Measurements from ENCODE around the gene PPP5C. TPM values are rescaled to one million over a fixed set of nuclear protein-coding genes. Genes with fewer than 3 reads are reported as not detected.
A peak's percentile ranks its signal among the peaks of the same experiment; 100 is the strongest.
"Not testable (repeated sequence)": the region's sequence is repeated elsewhere in the genome, so short reads cannot be mapped to it uniquely, and the experiment has no call there.

The PPP5C gene
- 30.7 TPM for total RNA-seq
- polyA plus RNA-seq, result 44.5 TPM

- Histone ChIP-seq H3K27ac (ENCODE audit: low read depth) (peak within 1 kb of the TSS; percentile 51), H3K4me3 (ENCODE audit: low read depth, low read length) (peak within 1 kb of the TSS; percentile 84), H3K36me3 (ENCODE audit: insufficient read depth) (no peaks in the 10 kb centered on the region), H3K4me1 (ENCODE audit: insufficient read depth) (no peaks in the 10 kb centered on the region)
- peak; percentile 82 for DNase-seq (ENCODE audit: extremely low spot score)
- WGBS, result under 1% methylated on average over 62 of the region's 62 CpGs
Observed at GRCh38 chr19:46346821-46347571, at the start of gene PPP5C. Gene PPP5C (plus strand): TSS chr19:46347087. CDS start chr19:46347097, 10 bp downstream.

- peak; percentile 77 for DNase-seq (ENCODE audit: extremely low spot score)
- no peaks in the 10 kb centered on the region for H3K4me1 ChIP-seq (ENCODE audit: insufficient read depth)
- H3K4me3 ChIP-seq (ENCODE audit: low read depth, low read length), result peak overlapping the region; percentile 54
- peak overlapping the region; percentile 76 for H3K27ac ChIP-seq (ENCODE audit: low read depth)
- 12% methylated on average over 19 of the region's 19 CpGs for WGBS
- no peaks in the 10 kb centered on the region for H3K36me3 ChIP-seq (ENCODE audit: insufficient read depth)
Observed at GRCh38 chr19:46297700-46298478, 49.0 kb upstream of the PPP5C start.

GRCh38 chr19:46298479-46299003 lies 48.3 kb upstream of the PPP5C start:
- no peaks in the 10 kb centered on the region for H3K36me3 ChIP-seq (ENCODE audit: insufficient read depth)
- no peak for DNase-seq (ENCODE audit: extremely low spot score)
- peak overlapping the region; percentile 76 for H3K27ac ChIP-seq (ENCODE audit: low read depth)
- 7% methylated on average over 7 of the region's 7 CpGs for WGBS
- peak overlapping the region; percentile 54 for H3K4me3 ChIP-seq (ENCODE audit: low read depth, low read length)
- H3K4me1 ChIP-seq (ENCODE audit: insufficient read depth), result no peaks in the 10 kb centered on the region

GRCh38 chr19:46299004-46299509 lies 47.8 kb upstream of the PPP5C start:
- Histone ChIP-seq H3K36me3 (ENCODE audit: insufficient read depth) (peaks cover 2% of the 10 kb centered on the region), H3K27ac (ENCODE audit: low read depth) (peak overlapping the region; percentile 76), H3K4me1 (ENCODE audit: insufficient read depth) (no peaks in the 10 kb centered on the region), H3K4me3 (ENCODE audit: low read depth, low read length) (peak overlapping the region; percentile 54)
- 7% methylated on average over 11 of the region's 11 CpGs for WGBS
- DNase-seq (ENCODE audit: extremely low spot score), result peak; percentile 94

GRCh38 chr19:46299695-46300094 lies 47.2 kb upstream of the PPP5C start:
- Histone ChIP-seq H3K27ac (ENCODE audit: low read depth) (peak overlapping the region; percentile 78), H3K4me3 (ENCODE audit: low read depth, low read length) (peak overlapping the region; percentile 25), H3K4me1 (ENCODE audit: insufficient read depth) (no peaks in the 10 kb centered on the region), H3K36me3 (ENCODE audit: insufficient read depth) (peaks cover 2% of the 10 kb centered on the region)
- WGBS, result 48% methylated on average over 7 of the region's 7 CpGs
- DNase-seq (ENCODE audit: extremely low spot score), result no peak

- WGBS, result 58% methylated on average over 10 of the region's 10 CpGs
- Histone ChIP-seq H3K4me1 (ENCODE audit: insufficient read depth) (no peaks in the 10 kb centered on the region), H3K4me3 (ENCODE audit: low read depth, low read length) (no peak overlapping the region), H3K27ac (ENCODE audit: low read depth) (no peak overlapping the region), H3K36me3 (ENCODE audit: insufficient read depth) (peaks cover 4% of the 10 kb centered on the region)
- DNase-seq (ENCODE audit: extremely low spot score), result no peak
Observed at GRCh38 chr19:46303322-46303690, 43.6 kb upstream of the PPP5C start.

- Histone ChIP-seq H3K4me1 (ENCODE audit: insufficient read depth) (peaks cover under 1% of the 10 kb centered on the region), H3K36me3 (ENCODE audit: insufficient read depth) (peaks cover 4% of the 10 kb centered on the region), H3K4me3 (ENCODE audit: low read depth, low read length) (no peak overlapping the region), H3K27ac (ENCODE audit: low read depth) (no peak overlapping the region)
- DNase-seq (ENCODE audit: extremely low spot score), result no peak
- WGBS, result 41% methylated on average over 56 of the region's 56 CpGs
Observed at GRCh38 chr19:46303691-46304397, 43.0 kb upstream of the PPP5C start.

GRCh38 chr19:46306501-46306900 lies 40.4 kb upstream of the PPP5C start:
- H3K4me1 ChIP-seq (ENCODE audit: insufficient read depth), result peaks cover 2% of the 10 kb centered on the region
- peaks cover 4% of the 10 kb centered on the region for H3K36me3 ChIP-seq (ENCODE audit: insufficient read depth)
- WGBS, result 96% methylated on average over 3 of the region's 3 CpGs

GRCh38 chr19:46308510-46308909 lies 38.4 kb upstream of the PPP5C start:
- 90% methylated on average over 15 of the region's 15 CpGs for WGBS
- no peak for DNase-seq (ENCODE audit: extremely low spot score)
- Histone ChIP-seq H3K27ac (ENCODE audit: low read depth) (no peak overlapping the region), H3K4me1 (ENCODE audit: insufficient read depth) (peaks cover 2% of the 10 kb centered on the region), H3K36me3 (ENCODE audit: insufficient read depth) (peaks cover 4% of the 10 kb centered on the region), H3K4me3 (ENCODE audit: low read depth, low read length) (no peak overlapping the region)

More at GRCh38 chr19:46306501-46306900, 40.4 kb upstream of the PPP5C start:
- no peak for DNase-seq (ENCODE audit: extremely low spot score)
- H3K4me3 ChIP-seq (ENCODE audit: low read depth, low read length), result no peak overlapping the region
- H3K27ac ChIP-seq (ENCODE audit: low read depth), result no peak overlapping the region

- Histone ChIP-seq H3K4me1 (ENCODE audit: insufficient read depth) (peaks cover 2% of the 10 kb centered on the region), H3K36me3 (ENCODE audit: insufficient read depth) (peaks cover 2% of the 10 kb centered on the region), H3K4me3 (ENCODE audit: low read depth, low read length) (no peak overlapping the region), H3K27ac (ENCODE audit: low read depth) (no peak overlapping the region)
- 78% methylated on average over 10 of the region's 10 CpGs for WGBS
- no peak for DNase-seq (ENCODE audit: extremely low spot score)
Observed at GRCh38 chr19:46309056-46309455, 37.8 kb upstream of the PPP5C start.

- peaks cover 4% of the 10 kb centered on the region for H3K36me3 ChIP-seq (ENCODE audit: insufficient read depth)
- no peak overlapping the region for H3K4me3 ChIP-seq (ENCODE audit: low read depth, low read length)
- 93% methylated on average over 5 of the region's 5 CpGs for WGBS
- H3K27ac ChIP-seq (ENCODE audit: low read depth), result no peak overlapping the region
- DNase-seq (ENCODE audit: extremely low spot score), result no peak
- H3K4me1 ChIP-seq (ENCODE audit: insufficient read depth), result peaks cover 2% of the 10 kb centered on the region
Observed at GRCh38 chr19:46311444-46311843, 35.4 kb upstream of the PPP5C start.

GRCh38 chr19:46313540-46314469 lies 33.1 kb upstream of the PPP5C start:
- not testable (repeated sequence) for H3K27ac ChIP-seq (ENCODE audit: low read depth); H3K4me1 ChIP-seq (ENCODE audit: insufficient read depth); H3K4me3 ChIP-seq (ENCODE audit: low read depth, low read length); DNase-seq (ENCODE audit: extremely low spot score); H3K36me3 ChIP-seq (ENCODE audit: insufficient read depth)
- 68% methylated on average over 14 of the region's 14 CpGs for WGBS

All from urinary bladder (tissue), 4 donors.